ENCODE measurements around the gene BICC1. TPM values are rescaled to one million over a fixed set of nuclear protein-coding genes. Genes with fewer than 3 reads are reported as not detected.

Gene BICC1
- polyA plus RNA-seq, 3 donors, result 0.02 to 0.24 (median 0.14) TPM

- H3K4me1 Mint-ChIP-seq, result peaks cover 16% of the 10 kb centered on the region
- intact Hi-C loops (cut with micrococcal nuclease), result no loop called here
- H3K36me3 Mint-ChIP-seq, result peaks cover 0 to 6% of the 10 kb centered on the region in 2 donors
- H2AFZ ChIP-seq (ENCODE audit: insufficient read depth, low read depth, low read length, poor library complexity, severe bottlenecking), result no peak overlapping the region
- H3K27me3 ChIP-seq (ENCODE audit: control insufficient read depth in 2 of 2, insufficient read depth in 2 of 2, low read length in 2 of 2), result no peaks in the 10 kb centered on the region
- no peak overlapping the region for H3K4me3 Mint-ChIP-seq
- no peak overlapping the region for H3K27ac ChIP-seq (ENCODE audit: low read depth in 1 of 2, low read length in 2 of 2)
- peaks cover 0 to 3% (median 0%) of the 10 kb centered on the region in 3 donors for H3K27me3 Mint-ChIP-seq (ENCODE audit: low read depth in 3 of 3)
- no peak overlapping the region for H3K27ac Mint-ChIP-seq
- no peak for TF ChIP-seq CTCF (IDR thresholded peaks at IDR 0.05)
- no peak for DNase-seq
- no peaks in the 10 kb centered on the region for H3K79me2 ChIP-seq (ENCODE audit: insufficient read depth, low read length)
- no peaks in the 10 kb centered on the region for H3K36me3 ChIP-seq (replicated peaks in 1 of 2; ENCODE audit: control insufficient read depth in 1 of 2, insufficient read depth in 2 of 2, low read length in 2 of 2)
- H3K9ac ChIP-seq (ENCODE audit: insufficient read depth, low read length, poor library complexity, severe bottlenecking), result no peak overlapping the region
- no peaks in the 10 kb centered on the region for H4K20me1 ChIP-seq (ENCODE audit: insufficient read depth, low read length)
- no peak overlapping the region for H3K4me2 ChIP-seq (replicated peaks; ENCODE audit: extremely low read depth, low read length, poor library complexity, severe bottlenecking)
- H3K9me3 Mint-ChIP-seq, result peaks cover 8 to 20% (median 15%) of the 10 kb centered on the region in 7 donors
- peaks cover 11 to 14% of the 10 kb centered on the region in 2 donors for H3K9me3 ChIP-seq (replicated peaks in 1 of 2; ENCODE audit: control insufficient read depth in 1 of 2, insufficient read depth in 1 of 2, low read length in 2 of 2)
- H3K4me1 ChIP-seq (ENCODE audit: control insufficient read depth in 1 of 2, insufficient read depth in 2 of 2, low read length in 2 of 2), result no peaks in the 10 kb centered on the region
- H3K4me3 ChIP-seq (replicated peaks in 1 of 3; ENCODE audit: low read depth in 2 of 3, low read length in 3 of 3), result no peak overlapping the region
Measured at GRCh38 chr10:58734664-58735063, 222.0 kb downstream of the BICC1 start.

GRCh38 chr10:58735087-58735486 is 222.4 kb downstream of the BICC1 start:
- H2AFZ ChIP-seq (ENCODE audit: insufficient read depth, low read depth, low read length, poor library complexity, severe bottlenecking), result no peak overlapping the region
- H3K27ac ChIP-seq (ENCODE audit: low read depth in 1 of 2, low read length in 2 of 2), result no peak overlapping the region
- H3K27me3 ChIP-seq (ENCODE audit: control insufficient read depth in 2 of 2, insufficient read depth in 2 of 2, low read length in 2 of 2), result no peaks in the 10 kb centered on the region
- Mint-ChIP-seq H3K9me3 (peaks cover 5 to 17% (median 13%) of the 10 kb centered on the region in 7 donors), H3K36me3 (peaks cover 0 to 6% of the 10 kb centered on the region in 2 donors), H3K4me3 (no peak overlapping the region), H3K27me3 (ENCODE audit: low read depth in 3 of 3) (peaks cover 0 to 3% (median 0%) of the 10 kb centered on the region in 3 donors), H3K4me1 (peaks cover 16% of the 10 kb centered on the region), H3K27ac (no peak overlapping the region)
- intact Hi-C loops (cut with micrococcal nuclease), result no loop called here
- H3K79me2 ChIP-seq (ENCODE audit: insufficient read depth, low read length), result no peaks in the 10 kb centered on the region
- no CpG with 5 or more reads among the region's 7 CpGs for WGBS (ENCODE audit: insufficient coverage)
- H3K4me3 ChIP-seq (replicated peaks in 1 of 3; ENCODE audit: low read depth in 2 of 3, low read length in 3 of 3), result no peak overlapping the region
- DNase-seq, result no peak
- no peaks in the 10 kb centered on the region for H3K4me1 ChIP-seq (ENCODE audit: control insufficient read depth in 1 of 2, insufficient read depth in 2 of 2, low read length in 2 of 2)
- peaks cover 10 to 11% of the 10 kb centered on the region in 2 donors for H3K9me3 ChIP-seq (replicated peaks in 1 of 2; ENCODE audit: control insufficient read depth in 1 of 2, insufficient read depth in 1 of 2, low read length in 2 of 2)
- TF ChIP-seq CTCF (IDR thresholded peaks at IDR 0.05), result no peak
- no peaks in the 10 kb centered on the region for H4K20me1 ChIP-seq (ENCODE audit: insufficient read depth, low read length)
- no peaks in the 10 kb centered on the region for H3K36me3 ChIP-seq (replicated peaks in 1 of 2; ENCODE audit: control insufficient read depth in 1 of 2, insufficient read depth in 2 of 2, low read length in 2 of 2)
- H3K9ac ChIP-seq (ENCODE audit: insufficient read depth, low read length, poor library complexity, severe bottlenecking), result no peak overlapping the region
- H3K4me2 ChIP-seq (replicated peaks; ENCODE audit: extremely low read depth, low read length, poor library complexity, severe bottlenecking), result no peak overlapping the region
